ENCODE results near the gene PC.

The PC gene

GRCh38 chr11:66878474-66878873, 79.7 kb downstream of the PC start:
- no peak for TF ChIP-seq CTCF (conservative IDR thresholded peaks at IDR 0.05; ENCODE audit: low read depth, low read length)
- DNase-seq (ENCODE audit: low read depth), result no peak

GRCh38 chr11:66877588-66878385, 80.4 kb downstream of the PC start:
- H3K4me3 ChIP-seq (ENCODE audit: low read depth, low read length), result no peak overlapping the region
- DNase-seq (ENCODE audit: low read depth), result peak; percentile 78
- no peak for TF ChIP-seq CTCF (conservative IDR thresholded peaks at IDR 0.05; ENCODE audit: low read depth, low read length)

More at GRCh38 chr11:66878474-66878873, 79.7 kb downstream of the PC start:
- no peak overlapping the region for H3K4me3 ChIP-seq (ENCODE audit: low read depth, low read length)

GRCh38 chr11:66875378-66875777, 82.8 kb downstream of the PC start:
- H3K4me3 ChIP-seq (ENCODE audit: low read depth, low read length), result no peak overlapping the region
- no peak for DNase-seq (ENCODE audit: low read depth)
- TF ChIP-seq CTCF (conservative IDR thresholded peaks at IDR 0.05; ENCODE audit: low read depth, low read length), result no peak

- DNase-seq (ENCODE audit: low read depth), result no peak
- no peak for TF ChIP-seq CTCF (conservative IDR thresholded peaks at IDR 0.05; ENCODE audit: low read depth, low read length)
- H3K4me3 ChIP-seq (ENCODE audit: low read depth, low read length), result no peak overlapping the region
These were observed 84.0 kb downstream of the PC start for GRCh38 chr11:66874232-66874631.

GRCh38 chr11:66871521-66871901, 86.7 kb downstream of the PC start:
- DNase-seq (ENCODE audit: low read depth), result no peak
- TF ChIP-seq CTCF (conservative IDR thresholded peaks at IDR 0.05; ENCODE audit: low read depth, low read length), result no peak
- no peak overlapping the region for H3K4me3 ChIP-seq (ENCODE audit: low read depth, low read length)

GRCh38 chr11:66870616-66871520, 87.3 kb downstream of the PC start:
- no peak for TF ChIP-seq CTCF (conservative IDR thresholded peaks at IDR 0.05; ENCODE audit: low read depth, low read length)

More at GRCh38 chr11:66870616-66871520, 87.3 kb downstream of the PC start:
- no peak overlapping the region for H3K4me3 ChIP-seq (ENCODE audit: low read depth, low read length)
- no peak for DNase-seq (ENCODE audit: low read depth)

Data from choroid plexus epithelial cell (primary cell).